MM.1S (cell line): Measurements from ENCODE around the gene SYNE2.

Experiments
- DNase-seq: peaks from one replicate; pipeline ENCODE4 v3.0.0-alpha.2; 2015
- H2AFZ ChIP-seq: fragments of 300-600 bp; sonication (generic); 2 replicates; pipeline ENCODE4 v1.6.0; 2016; ENCODE audit warnings: antibody characterized with exemption, low read length
- H3F3A ChIP-seq: fragments of 300-600 bp; sonication (generic); 2 replicates; pipeline ENCODE4 v1.6.1; 2016; ENCODE audit warnings: mild to moderate bottlenecking, antibody characterized with exemption, low read length, moderate library complexity, mixed read lengths; ENCODE audit not compliant: insufficient read depth
- H3K27ac ChIP-seq: fragments of 300-600 bp; sonication (generic); 2 replicates; pipeline ENCODE4 v1.5.1; 2016; ENCODE audit warnings: mild to moderate bottlenecking, low read length
- H3K27me3 ChIP-seq: fragments of 300-600 bp; sonication (generic); replicated peaks from 2 replicates; pipeline ENCODE4 v1.6.0; 2016; ENCODE audit warnings: low read length; ENCODE audit not compliant: insufficient read depth
- H3K36me3 ChIP-seq: fragments of 300-600 bp; sonication (generic); replicated peaks from 2 replicates; pipeline ENCODE4 v1.6.1; 2016; ENCODE audit warnings: mild to moderate bottlenecking, low read length, mixed read lengths; ENCODE audit not compliant: insufficient read depth
- H3K4me1 ChIP-seq: fragments of 300-600 bp; sonication (generic); 2 replicates; pipeline ENCODE4 v1.6.1; 2016; ENCODE audit warnings: low read length, mixed read lengths
- H3K4me2 ChIP-seq: fragments of 300-600 bp; sonication (generic); 2 replicates; pipeline ENCODE4 v1.6.0; 2016; ENCODE audit warnings: low read depth, low read length
- H3K4me3 ChIP-seq: fragments of 300-600 bp; sonication (generic); 2 replicates; pipeline ENCODE4 v1.5.1; 2016; ENCODE audit warnings: low read length, mixed read lengths
- H3K79me2 ChIP-seq: fragments of 300-600 bp; sonication (generic); 2 replicates; pipeline ENCODE4 v1.6.1; 2016; ENCODE audit warnings: mixed run types, low read length, mixed read lengths
- H3K9ac ChIP-seq: fragments of 300-600 bp; sonication (generic); 2 replicates; pipeline ENCODE4 v1.6.1; 2016; ENCODE audit warnings: low read length, mixed read lengths
- H3K9me2 ChIP-seq: fragments of 300-600 bp; sonication (generic); replicated peaks from 2 replicates; pipeline ENCODE4 v1.6.1; 2016; ENCODE audit warnings: mild to moderate bottlenecking, low read length, mixed read lengths; ENCODE audit not compliant: insufficient read depth
- H3K9me3 ChIP-seq: fragments of 300-600 bp; sonication (generic); replicated peaks from 2 replicates; pipeline ENCODE4 v1.6.1; 2016; ENCODE audit warnings: mild to moderate bottlenecking, low read length, mixed read lengths; ENCODE audit not compliant: insufficient read depth
- H4K20me1 ChIP-seq: fragments of 300-600 bp; sonication (generic); 2 replicates; pipeline ENCODE4 v1.6.1; 2016; ENCODE audit warnings: mild to moderate bottlenecking, low read length, moderate library complexity, mixed read lengths; ENCODE audit not compliant: insufficient read depth
- EZH2 ChIP-seq: fragments of 300-600 bp; sonication (generic); optimal IDR thresholded peaks from 2 replicates; pipeline ENCODE3; 2017; ENCODE audit warnings: low read depth, mild to moderate bottlenecking, antibody characterized with exemption, low read length, mixed read lengths
- EZH2phosphoT487 ChIP-seq: fragments of 300-600 bp; sonication (generic); IDR thresholded peaks from 2 replicates; pipeline ENCODE4 v1.6.1; 2018; ENCODE audit warnings: antibody characterized with exemption, low read length
- TF ChIP-seq, protein P1 (sequence below): fragments of 300-600 bp; sonication (generic); IDR thresholded peaks from 2 replicates; pipeline ENCODE4 v1.5.1; 2016; ENCODE audit warnings: antibody characterized with exemption, low read length, mixed read lengths

The SYNE2 gene

DNA sequence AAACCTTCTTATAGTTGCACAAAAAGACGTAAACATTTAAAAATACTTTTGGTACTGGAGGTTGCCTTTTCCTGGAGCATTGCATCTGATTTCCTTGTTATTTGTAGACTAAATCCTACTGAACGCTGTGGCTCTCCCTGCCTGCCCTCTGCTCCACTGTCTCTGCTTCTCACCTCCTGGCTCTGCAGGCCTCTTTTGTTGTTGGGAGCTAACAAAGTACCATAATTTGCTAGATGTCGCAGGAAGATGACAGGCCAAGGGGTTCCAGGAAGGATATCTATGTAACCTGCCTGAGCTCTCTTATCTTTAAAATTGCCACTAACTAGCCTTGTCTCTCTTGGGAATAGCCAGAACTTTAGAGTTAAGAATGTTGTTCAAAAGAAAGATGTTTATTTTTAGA is 21.4 kb downstream of the SYNE2 start:
- Histone ChIP-seq H3K79me2 (peaks cover 24% of the 10 kb centered on the region), H2AFZ (no peak overlapping the region)
- no peak for DNase-seq

DNA sequence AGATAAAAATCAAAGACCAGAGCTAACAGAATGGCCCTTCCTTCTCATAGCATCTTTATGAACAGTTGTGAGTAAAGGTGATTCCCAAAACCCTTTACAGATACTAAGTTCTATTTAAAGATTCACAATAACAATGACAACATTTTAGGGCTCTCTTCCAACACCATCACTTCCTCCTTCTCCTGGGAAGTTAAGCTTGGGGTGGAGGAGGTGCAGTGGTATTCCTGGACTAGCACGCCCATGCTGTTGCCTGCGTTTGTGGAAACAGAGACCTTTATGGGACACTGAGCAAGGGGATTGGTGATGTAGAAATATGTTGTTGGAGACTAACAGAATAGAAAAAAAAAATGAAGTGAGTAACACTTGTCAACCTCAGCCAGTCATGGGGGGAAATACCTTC is 22.5 kb downstream of the SYNE2 start:
- Histone ChIP-seq H4K20me1 (no peaks in the 10 kb centered on the region), H3K27ac (no peak overlapping the region), H3K9me3 (no peaks in the 10 kb centered on the region), H3K9me2 (no peaks in the 10 kb centered on the region), H2AFZ (no peak overlapping the region), H3K36me3 (no peaks in the 10 kb centered on the region), H3F3A (no peaks in the 10 kb centered on the region), H3K27me3 (no peaks in the 10 kb centered on the region), H3K4me1 (no peaks in the 10 kb centered on the region), H3K9ac (no peak overlapping the region), H3K4me3 (no peak overlapping the region), H3K79me2 (peaks cover 24% of the 10 kb centered on the region), H3K4me2 (no peak overlapping the region)
- DNase-seq = no peak
- TF ChIP-seq, protein P1, sequence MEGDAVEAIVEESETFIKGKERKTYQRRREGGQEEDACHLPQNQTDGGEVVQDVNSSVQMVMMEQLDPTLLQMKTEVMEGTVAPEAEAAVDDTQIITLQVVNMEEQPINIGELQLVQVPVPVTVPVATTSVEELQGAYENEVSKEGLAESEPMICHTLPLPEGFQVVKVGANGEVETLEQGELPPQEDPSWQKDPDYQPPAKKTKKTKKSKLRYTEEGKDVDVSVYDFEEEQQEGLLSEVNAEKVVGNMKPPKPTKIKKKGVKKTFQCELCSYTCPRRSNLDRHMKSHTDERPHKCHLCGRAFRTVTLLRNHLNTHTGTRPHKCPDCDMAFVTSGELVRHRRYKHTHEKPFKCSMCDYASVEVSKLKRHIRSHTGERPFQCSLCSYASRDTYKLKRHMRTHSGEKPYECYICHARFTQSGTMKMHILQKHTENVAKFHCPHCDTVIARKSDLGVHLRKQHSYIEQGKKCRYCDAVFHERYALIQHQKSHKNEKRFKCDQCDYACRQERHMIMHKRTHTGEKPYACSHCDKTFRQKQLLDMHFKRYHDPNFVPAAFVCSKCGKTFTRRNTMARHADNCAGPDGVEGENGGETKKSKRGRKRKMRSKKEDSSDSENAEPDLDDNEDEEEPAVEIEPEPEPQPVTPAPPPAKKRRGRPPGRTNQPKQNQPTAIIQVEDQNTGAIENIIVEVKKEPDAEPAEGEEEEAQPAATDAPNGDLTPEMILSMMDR = no peak

More for the DNA sequence above, 21.4 kb downstream of the SYNE2 start:
- no peaks in the 10 kb centered on the region for H3K27me3 ChIP-seq
- H3K4me1 ChIP-seq = peaks cover 5% of the 10 kb centered on the region; the same call in 1 of the 2 replicates
- H3K9me3 ChIP-seq = no peaks in the 10 kb centered on the region
- H3K4me2 ChIP-seq = no peak overlapping the region
- H3F3A ChIP-seq = peaks cover 4% of the 10 kb centered on the region; the same call in 1 of the 2 replicates
- H3K4me3 ChIP-seq = no peak overlapping the region
- no peaks in the 10 kb centered on the region for H3K9me2 ChIP-seq
- TF ChIP-seq, protein P1 = no peak
- H3K27ac ChIP-seq = no peak overlapping the region
- H3K36me3 ChIP-seq = no peaks in the 10 kb centered on the region
- H3K9ac ChIP-seq = no peak overlapping the region
- no peaks in the 10 kb centered on the region for H4K20me1 ChIP-seq

DNA sequence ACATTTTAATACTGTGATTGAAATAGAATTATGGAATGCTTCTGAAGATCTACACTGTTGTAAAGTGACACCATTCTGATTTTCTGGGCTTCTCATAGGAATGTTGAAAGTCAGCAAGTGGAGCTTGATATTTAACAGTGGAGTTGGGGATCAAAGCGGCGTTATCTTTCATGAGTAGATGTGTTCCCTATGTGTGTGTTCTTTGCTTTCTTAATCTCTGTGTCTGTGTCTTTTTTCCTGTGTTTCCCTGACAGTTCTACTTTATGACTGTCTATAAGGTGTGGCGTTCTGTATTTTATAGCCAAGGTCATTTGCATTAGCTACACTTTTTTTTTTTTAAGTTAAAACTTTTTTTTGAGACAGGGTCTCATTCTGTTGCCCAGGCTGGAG is 24.7 kb downstream of the SYNE2 start:
- DNase-seq = no peak
- no peaks in the 10 kb centered on the region for H4K20me1 ChIP-seq
- H3K9ac ChIP-seq = no peak overlapping the region
- peaks cover 18% of the 10 kb centered on the region for H3K79me2 ChIP-seq
- no peaks in the 10 kb centered on the region for H3K9me3 ChIP-seq
- H3K27me3 ChIP-seq = no peaks in the 10 kb centered on the region
- H3F3A ChIP-seq = no peaks in the 10 kb centered on the region
- TF ChIP-seq EZH2phosphoT487 = no peak
- TF ChIP-seq EZH2 = no peak
- TF ChIP-seq, protein P1 = no peak
- no peaks in the 10 kb centered on the region for H3K4me1 ChIP-seq
- no peak overlapping the region for H3K4me3 ChIP-seq
- H3K4me2 ChIP-seq = no peak overlapping the region
- H3K36me3 ChIP-seq = no peaks in the 10 kb centered on the region
- H2AFZ ChIP-seq = no peak overlapping the region
- H3K9me2 ChIP-seq = no peaks in the 10 kb centered on the region
- no peak overlapping the region for H3K27ac ChIP-seq

DNA sequence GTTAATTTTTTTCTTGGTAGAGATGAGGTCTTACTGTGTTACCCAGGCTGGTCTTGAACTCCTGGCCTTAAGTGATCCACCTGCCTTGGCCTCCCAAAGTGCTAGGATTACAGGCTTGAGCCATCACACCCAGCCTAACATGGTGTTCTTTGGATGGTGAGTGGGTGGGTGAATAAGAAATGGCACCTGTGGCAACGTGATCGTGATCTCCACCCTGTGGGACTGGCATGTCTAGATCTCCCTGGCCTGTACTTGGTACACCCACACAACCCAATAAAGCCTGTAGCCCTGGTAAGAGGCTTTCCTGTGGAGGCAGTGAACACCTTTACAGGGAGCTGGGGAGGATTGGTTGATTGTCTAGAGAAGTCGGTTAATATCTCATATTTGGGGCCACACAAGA is 25.2 kb downstream of the SYNE2 start:
- H3K9me3 ChIP-seq = no peaks in the 10 kb centered on the region
- no peak for DNase-seq
- no peak overlapping the region for H3K4me3 ChIP-seq
- no peaks in the 10 kb centered on the region for H3F3A ChIP-seq
- H3K9ac ChIP-seq = no peak overlapping the region
- no peak overlapping the region for H2AFZ ChIP-seq
- H3K36me3 ChIP-seq = no peaks in the 10 kb centered on the region
- no peaks in the 10 kb centered on the region for H3K4me1 ChIP-seq
- H3K27me3 ChIP-seq = no peaks in the 10 kb centered on the region
- no peak for TF ChIP-seq EZH2phosphoT487
- peaks cover 18% of the 10 kb centered on the region for H3K79me2 ChIP-seq
- H3K4me2 ChIP-seq = no peak overlapping the region
- H3K9me2 ChIP-seq = no peaks in the 10 kb centered on the region
- no peaks in the 10 kb centered on the region for H4K20me1 ChIP-seq
- H3K27ac ChIP-seq = no peak overlapping the region
